ENCODE data around the gene GID8. TPM values are rescaled to one million over a fixed set of nuclear protein-coding genes. Genes with fewer than 3 reads are reported as not detected.

The GID8 gene
- total and polyA plus RNA-seq, 2 of the 13 experiments (the other 11 are each of a cell fraction or from before 2014, with no cell fraction given) = 39.6 to 59.8 TPM

DNA sequence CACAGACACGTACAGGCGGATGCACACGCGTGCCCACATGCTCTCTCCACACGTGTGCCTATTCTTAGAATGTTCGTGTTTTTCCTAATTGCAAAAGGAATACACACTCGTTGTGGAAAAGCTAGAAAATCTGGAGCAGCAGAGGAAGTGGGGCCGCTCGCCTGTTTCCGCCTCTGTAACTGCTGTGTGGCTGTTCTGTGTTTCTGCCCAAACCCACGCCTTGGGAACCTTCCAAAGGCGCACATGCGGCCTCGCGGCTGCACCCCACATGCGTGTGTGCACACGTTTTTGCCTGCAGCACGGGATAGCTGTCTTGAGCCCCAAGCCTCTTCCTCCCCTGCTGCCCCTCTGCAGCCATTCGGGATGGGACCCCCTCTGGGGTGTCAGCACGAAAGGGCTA, 26.8 kb downstream of the GID8 start (continued):
- TF ChIP-seq NPAS2 (CRISPR knock-in tag; IDR thresholded peaks at IDR 0.05; ENCODE audit: borderline replicate concordance) (no peak), RORA (CRISPR knock-in tag; IDR thresholded peaks at IDR 0.05) (no peak), ZIK1 (CRISPR knock-in tag; IDR thresholded peaks at IDR 0.05; ENCODE audit: borderline replicate concordance, low read depth) (no peak), JUND (CRISPR knock-in tag; IDR thresholded peaks at IDR 0.05) (no peak), EP300 (IDR thresholded peaks at IDR 0.05; ENCODE audit: low read depth in 2 of 2, low read length in 2 of 2) (no peak), EP300 (CRISPR knock-in tag; IDR thresholded peaks at IDR 0.05; ENCODE audit: borderline replicate concordance) (0 out of 2 replicates have a peak, but pooled peaks have one; percentile 22), CAMTA2 (CRISPR knock-in tag; IDR thresholded peaks at IDR 0.05; ENCODE audit: borderline replicate concordance) (0 out of 2 replicates have a peak, but pooled peaks have one; percentile 31), POLR2A (IDR thresholded peaks at IDR 0.05; ENCODE audit: insufficient read depth in 1 of 2, low read depth in 2 of 2, low read length in 2 of 2) (peak in 1 of 2 experiments; percentile 12; a peak in 1 of 4 replicates), ZFP62 (CRISPR knock-in tag; IDR thresholded peaks at IDR 0.05) (no peak), KDM6A (CRISPR knock-in tag; IDR thresholded peaks at IDR 0.05; ENCODE audit: low read depth) (no peak), SUZ12 (IDR thresholded peaks at IDR 0.05; ENCODE audit: low read depth, low read length) (no peak), ZNF160 (CRISPR knock-in tag; IDR thresholded peaks at IDR 0.05) (no peak), ZNF644 (CRISPR knock-in tag; IDR thresholded peaks at IDR 0.05; ENCODE audit: low read depth) (no peak), MTA1 (CRISPR knock-in tag; IDR thresholded peaks at IDR 0.05; ENCODE audit: borderline replicate concordance) (0 out of 2 replicates have a peak, but pooled peaks have one; percentile 50), ZNF777 (CRISPR knock-in tag; IDR thresholded peaks at IDR 0.05) (no peak)
- TF ChIP-seq, protein P1, sequence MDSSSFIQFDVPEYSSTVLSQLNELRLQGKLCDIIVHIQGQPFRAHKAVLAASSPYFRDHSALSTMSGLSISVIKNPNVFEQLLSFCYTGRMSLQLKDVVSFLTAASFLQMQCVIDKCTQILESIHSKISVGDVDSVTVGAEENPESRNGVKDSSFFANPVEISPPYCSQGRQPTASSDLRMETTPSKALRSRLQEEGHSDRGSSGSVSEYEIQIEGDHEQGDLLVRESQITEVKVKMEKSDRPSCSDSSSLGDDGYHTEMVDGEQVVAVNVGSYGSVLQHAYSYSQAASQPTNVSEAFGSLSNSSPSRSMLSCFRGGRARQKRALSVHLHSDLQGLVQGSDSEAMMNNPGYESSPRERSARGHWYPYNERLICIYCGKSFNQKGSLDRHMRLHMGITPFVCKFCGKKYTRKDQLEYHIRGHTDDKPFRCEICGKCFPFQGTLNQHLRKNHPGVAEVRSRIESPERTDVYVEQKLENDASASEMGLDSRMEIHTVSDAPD (CRISPR knock-in tag; IDR thresholded peaks at IDR 0.05) = no peak
- TF ChIP-seq, protein P2, sequence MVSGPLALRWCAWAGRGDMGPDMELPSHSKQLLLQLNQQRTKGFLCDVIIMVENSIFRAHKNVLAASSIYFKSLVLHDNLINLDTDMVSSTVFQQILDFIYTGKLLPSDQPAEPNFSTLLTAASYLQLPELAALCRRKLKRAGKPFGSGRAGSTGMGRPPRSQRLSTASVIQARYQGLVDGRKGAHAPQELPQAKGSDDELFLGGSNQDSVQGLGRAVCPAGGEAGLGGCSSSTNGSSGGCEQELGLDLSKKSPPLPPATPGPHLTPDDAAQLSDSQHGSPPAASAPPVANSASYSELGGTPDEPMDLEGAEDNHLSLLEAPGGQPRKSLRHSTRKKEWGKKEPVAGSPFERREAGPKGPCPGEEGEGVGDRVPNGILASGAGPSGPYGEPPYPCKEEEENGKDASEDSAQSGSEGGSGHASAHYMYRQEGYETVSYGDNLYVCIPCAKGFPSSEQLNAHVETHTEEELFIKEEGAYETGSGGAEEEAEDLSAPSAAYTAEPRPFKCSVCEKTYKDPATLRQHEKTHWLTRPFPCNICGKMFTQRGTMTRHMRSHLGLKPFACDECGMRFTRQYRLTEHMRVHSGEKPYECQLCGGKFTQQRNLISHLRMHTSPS (CRISPR knock-in tag; IDR thresholded peaks at IDR 0.05; ENCODE audit: low read depth) = no peak
- TF ChIP-seq, protein P3, sequence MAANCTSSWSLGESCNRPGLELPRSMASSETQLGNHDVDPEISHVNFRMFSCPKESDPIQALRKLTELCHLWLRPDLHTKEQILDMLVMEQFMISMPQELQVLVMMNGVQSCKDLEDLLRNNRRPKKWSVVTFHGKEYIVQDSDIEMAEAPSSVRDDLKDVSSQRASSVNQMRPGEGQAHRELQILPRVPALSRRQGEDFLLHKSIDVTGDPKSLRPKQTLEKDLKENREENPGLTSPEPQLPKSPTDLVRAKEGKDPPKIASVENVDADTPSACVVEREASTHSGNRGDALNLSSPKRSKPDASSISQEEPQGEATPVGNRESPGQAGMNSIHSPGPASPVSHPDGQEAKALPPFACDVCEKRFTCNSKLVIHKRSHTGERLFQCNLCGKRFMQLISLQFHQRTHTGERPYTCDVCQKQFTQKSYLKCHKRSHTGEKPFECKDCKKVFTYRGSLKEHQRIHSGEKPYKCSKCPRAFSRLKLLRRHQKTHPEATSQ (CRISPR knock-in tag; IDR thresholded peaks at IDR 0.05; ENCODE audit: borderline replicate concordance) = no peak
- TF ChIP-seq, protein P4, sequence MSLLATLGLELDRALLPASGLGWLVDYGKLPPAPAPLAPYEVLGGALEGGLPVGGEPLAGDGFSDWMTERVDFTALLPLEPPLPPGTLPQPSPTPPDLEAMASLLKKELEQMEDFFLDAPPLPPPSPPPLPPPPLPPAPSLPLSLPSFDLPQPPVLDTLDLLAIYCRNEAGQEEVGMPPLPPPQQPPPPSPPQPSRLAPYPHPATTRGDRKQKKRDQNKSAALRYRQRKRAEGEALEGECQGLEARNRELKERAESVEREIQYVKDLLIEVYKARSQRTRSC (CRISPR knock-in tag; IDR thresholded peaks at IDR 0.05; ENCODE audit: low read depth) = no peak
- TF ChIP-seq, protein P5, sequence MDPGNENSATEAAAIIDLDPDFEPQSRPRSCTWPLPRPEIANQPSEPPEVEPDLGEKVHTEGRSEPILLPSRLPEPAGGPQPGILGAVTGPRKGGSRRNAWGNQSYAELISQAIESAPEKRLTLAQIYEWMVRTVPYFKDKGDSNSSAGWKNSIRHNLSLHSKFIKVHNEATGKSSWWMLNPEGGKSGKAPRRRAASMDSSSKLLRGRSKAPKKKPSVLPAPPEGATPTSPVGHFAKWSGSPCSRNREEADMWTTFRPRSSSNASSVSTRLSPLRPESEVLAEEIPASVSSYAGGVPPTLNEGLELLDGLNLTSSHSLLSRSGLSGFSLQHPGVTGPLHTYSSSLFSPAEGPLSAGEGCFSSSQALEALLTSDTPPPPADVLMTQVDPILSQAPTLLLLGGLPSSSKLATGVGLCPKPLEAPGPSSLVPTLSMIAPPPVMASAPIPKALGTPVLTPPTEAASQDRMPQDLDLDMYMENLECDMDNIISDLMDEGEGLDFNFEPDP (CRISPR knock-in tag; conservative IDR thresholded peaks at IDR 0.05) = no peak
